ENCODE data around the gene SLIT1.

SLIT1 gene

GRCh38 chr10:97003151-97003803 is 182.5 kb downstream of the SLIT1 start:
- H3K4me2 ChIP-seq (ENCODE audit: low read length) = no peak overlapping the region
- no peak for TF ChIP-seq EZH2 (IDR thresholded peaks at IDR 0.05; ENCODE audit: borderline replicate concordance, low read length)
- no peak overlapping the region for H3K4me3 ChIP-seq (ENCODE audit: low read depth, low read length, poor library complexity, severe bottlenecking)
- H3K79me2 ChIP-seq (ENCODE audit: insufficient read depth, low read length) = no peaks in the 10 kb centered on the region
- no peaks in the 10 kb centered on the region for H3K27me3 ChIP-seq (ENCODE audit: insufficient read depth, low read length)
- no peaks in the 10 kb centered on the region for H3K9me3 ChIP-seq (ENCODE audit: low read length)
- H3K4me1 ChIP-seq (ENCODE audit: insufficient read depth, low read length, severe bottlenecking) = no peaks in the 10 kb centered on the region
- no peak overlapping the region for H3K9ac ChIP-seq (ENCODE audit: low read length)
- no peaks in the 10 kb centered on the region for H3K9me2 ChIP-seq (ENCODE audit: low read depth, low read length)
- no peak overlapping the region for H2AFZ ChIP-seq (ENCODE audit: low read length)
- no peaks in the 10 kb centered on the region for H3F3A ChIP-seq (ENCODE audit: insufficient read depth, low read length)
- no peaks in the 10 kb centered on the region; the same call in 1 of the 2 replicates for H3K36me3 ChIP-seq (ENCODE audit: insufficient read depth, low read length)
- no peaks in the 10 kb centered on the region for H4K20me1 ChIP-seq (ENCODE audit: insufficient read depth, low read length)
- H3K27ac ChIP-seq (ENCODE audit: low read depth, low read length, poor library complexity, severe bottlenecking) = no peak overlapping the region

DNA sequence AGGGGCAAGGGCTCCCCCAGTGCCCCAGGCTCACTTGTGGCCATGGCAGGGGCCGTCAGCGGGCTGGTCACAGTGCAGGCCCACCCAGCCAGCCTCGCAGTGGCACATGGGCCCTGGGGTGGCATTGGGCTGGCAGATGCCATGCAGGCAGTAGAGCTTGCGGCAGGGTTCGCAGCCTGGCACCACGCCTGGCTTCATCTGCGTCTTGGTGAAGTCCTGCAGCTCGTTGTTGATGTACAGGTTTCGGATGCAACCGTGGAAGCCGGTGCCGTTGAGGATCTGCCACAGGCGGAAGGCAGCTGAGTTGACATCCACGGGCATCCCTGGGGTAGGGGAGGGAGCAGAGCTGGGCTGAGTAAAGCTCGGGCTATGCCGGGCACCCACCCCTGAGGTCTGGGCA is 183.1 kb downstream of the SLIT1 start:
- no peak overlapping the region for H3K4me2 ChIP-seq (ENCODE audit: low read length)
- no peaks in the 10 kb centered on the region for H3K27me3 ChIP-seq (ENCODE audit: insufficient read depth, low read length)
- no peaks in the 10 kb centered on the region for H3K9me2 ChIP-seq (ENCODE audit: low read depth, low read length)
- H2AFZ ChIP-seq (ENCODE audit: low read length) = no peak overlapping the region
- H3K27ac ChIP-seq (ENCODE audit: low read depth, low read length, poor library complexity, severe bottlenecking) = no peak overlapping the region
- H3K4me1 ChIP-seq (ENCODE audit: insufficient read depth, low read length, severe bottlenecking) = no peaks in the 10 kb centered on the region
- TF ChIP-seq EZH2 (IDR thresholded peaks at IDR 0.05; ENCODE audit: borderline replicate concordance, low read length) (no peak), CTCF (IDR thresholded peaks at IDR 0.05; ENCODE audit: low read length) (no peak)
- H4K20me1 ChIP-seq (ENCODE audit: insufficient read depth, low read length) = no peaks in the 10 kb centered on the region
- H3K9ac ChIP-seq (ENCODE audit: low read length) = no peak overlapping the region
- H3K9me3 ChIP-seq (ENCODE audit: low read length) = no peaks in the 10 kb centered on the region
- H3K79me2 ChIP-seq (ENCODE audit: insufficient read depth, low read length) = no peaks in the 10 kb centered on the region
- no peaks in the 10 kb centered on the region; the same call in 1 of the 2 replicates for H3K36me3 ChIP-seq (ENCODE audit: insufficient read depth, low read length)
- H3F3A ChIP-seq (ENCODE audit: insufficient read depth, low read length) = no peaks in the 10 kb centered on the region
- H3K4me3 ChIP-seq (ENCODE audit: low read depth, low read length, poor library complexity, severe bottlenecking) = no peak overlapping the region

DNA sequence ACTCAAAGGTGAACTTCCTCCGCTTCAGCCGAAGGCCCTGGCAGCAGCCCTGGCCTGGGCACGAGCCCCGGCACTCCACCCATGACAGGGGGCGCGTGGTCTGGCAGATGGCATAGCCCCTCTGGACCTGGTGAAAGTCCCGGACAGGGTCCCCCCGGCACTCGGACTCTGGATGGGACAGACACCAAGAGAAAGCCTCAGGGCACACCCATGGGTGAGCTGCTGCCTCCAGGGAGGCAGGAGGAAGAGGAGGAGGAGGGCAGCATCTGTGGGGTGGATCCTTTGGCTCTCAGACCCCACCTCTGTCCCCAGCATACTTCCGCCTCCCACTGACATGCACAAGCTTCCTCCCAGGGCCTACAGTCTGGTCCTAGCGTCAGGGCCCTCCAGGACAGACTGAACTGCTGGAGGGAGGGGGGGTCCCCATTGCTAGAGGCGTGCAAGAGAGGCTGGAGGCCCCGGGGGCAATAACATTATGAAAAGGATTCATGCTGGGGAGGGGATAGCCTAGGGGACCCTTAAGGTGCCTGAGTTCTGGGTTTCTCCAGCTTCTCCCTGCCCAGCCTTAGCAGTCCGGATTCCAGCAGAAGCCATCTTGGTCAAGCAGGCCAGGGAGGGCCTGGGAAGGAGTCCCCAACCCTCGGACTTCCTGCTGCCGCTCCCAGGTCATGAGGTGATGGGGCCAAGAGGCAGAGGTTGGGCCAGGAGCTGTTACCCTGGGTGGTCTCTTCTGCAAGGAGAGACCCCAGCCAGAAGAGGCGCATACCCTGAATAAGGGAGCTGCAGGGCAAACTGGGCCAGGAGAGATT is 184.4 kb downstream of the SLIT1 start:
- Histone ChIP-seq H3K36me3 (ENCODE audit: insufficient read depth, low read length) (no peaks in the 10 kb centered on the region), H3K4me3 (ENCODE audit: low read depth, low read length, poor library complexity, severe bottlenecking) (no peak overlapping the region), H3K9me3 (ENCODE audit: low read length) (no peaks in the 10 kb centered on the region), H3K79me2 (ENCODE audit: insufficient read depth, low read length) (no peaks in the 10 kb centered on the region), H3K4me1 (ENCODE audit: insufficient read depth, low read length, severe bottlenecking) (no peaks in the 10 kb centered on the region), H2AFZ (ENCODE audit: low read length) (no peak overlapping the region), H3K9ac (ENCODE audit: low read length) (no peak overlapping the region), H4K20me1 (ENCODE audit: insufficient read depth, low read length) (no peaks in the 10 kb centered on the region), H3K4me2 (ENCODE audit: low read length) (no peak overlapping the region), H3K9me2 (ENCODE audit: low read depth, low read length) (no peaks in the 10 kb centered on the region), H3K27me3 (ENCODE audit: insufficient read depth, low read length) (no peaks in the 10 kb centered on the region), H3F3A (ENCODE audit: insufficient read depth, low read length) (no peaks in the 10 kb centered on the region), H3K27ac (ENCODE audit: low read depth, low read length, poor library complexity, severe bottlenecking) (no peak overlapping the region)
- TF ChIP-seq EZH2 (IDR thresholded peaks at IDR 0.05; ENCODE audit: borderline replicate concordance, low read length) (no peak), CTCF (IDR thresholded peaks at IDR 0.05; ENCODE audit: low read length) (no peak)
